ENCODE measurements around the gene ABCA4. TPM values are rescaled to one million over a fixed set of nuclear protein-coding genes. Genes with fewer than 3 reads are reported as not detected.

ABCA4 gene
- total RNA-seq, 1 donor from 2014 or later: 51.7 TPM

DNA sequence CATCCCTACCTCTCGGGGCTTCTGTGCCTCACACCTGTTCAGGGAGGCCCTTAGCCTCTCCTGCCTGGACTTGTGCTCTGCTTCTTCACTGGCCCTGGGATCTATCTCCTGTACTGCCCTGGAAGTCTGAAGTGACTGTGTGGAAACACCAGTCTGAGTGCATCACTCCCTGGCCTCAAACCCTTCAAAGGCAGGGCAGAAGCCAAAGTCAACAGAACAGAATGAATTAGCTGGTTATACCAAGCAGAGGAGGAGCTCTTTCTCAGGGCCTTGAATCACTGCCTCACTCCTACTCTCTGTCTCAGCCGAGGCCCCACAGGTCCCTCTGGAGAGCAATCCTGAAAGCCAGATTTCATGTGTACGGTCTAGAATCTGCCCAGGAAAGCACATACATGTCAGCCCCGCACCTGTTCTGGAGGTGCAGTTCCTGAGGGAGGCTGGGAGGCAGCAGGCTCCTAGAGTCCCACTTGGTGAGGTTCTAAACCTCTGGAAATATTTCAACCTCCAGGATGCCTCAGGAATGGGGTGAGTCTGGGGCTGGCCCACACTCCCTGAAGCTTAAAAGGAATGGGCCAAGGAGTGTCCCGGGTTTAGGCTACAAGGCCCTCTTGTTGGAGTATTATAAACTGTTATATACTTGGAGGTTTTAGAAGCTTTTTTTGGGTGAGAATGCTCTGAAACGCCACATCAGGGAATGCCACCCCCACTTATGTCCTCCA lies 98.3 kb downstream of the ABCA4 start:
- TF ChIP-seq, protein P1, sequence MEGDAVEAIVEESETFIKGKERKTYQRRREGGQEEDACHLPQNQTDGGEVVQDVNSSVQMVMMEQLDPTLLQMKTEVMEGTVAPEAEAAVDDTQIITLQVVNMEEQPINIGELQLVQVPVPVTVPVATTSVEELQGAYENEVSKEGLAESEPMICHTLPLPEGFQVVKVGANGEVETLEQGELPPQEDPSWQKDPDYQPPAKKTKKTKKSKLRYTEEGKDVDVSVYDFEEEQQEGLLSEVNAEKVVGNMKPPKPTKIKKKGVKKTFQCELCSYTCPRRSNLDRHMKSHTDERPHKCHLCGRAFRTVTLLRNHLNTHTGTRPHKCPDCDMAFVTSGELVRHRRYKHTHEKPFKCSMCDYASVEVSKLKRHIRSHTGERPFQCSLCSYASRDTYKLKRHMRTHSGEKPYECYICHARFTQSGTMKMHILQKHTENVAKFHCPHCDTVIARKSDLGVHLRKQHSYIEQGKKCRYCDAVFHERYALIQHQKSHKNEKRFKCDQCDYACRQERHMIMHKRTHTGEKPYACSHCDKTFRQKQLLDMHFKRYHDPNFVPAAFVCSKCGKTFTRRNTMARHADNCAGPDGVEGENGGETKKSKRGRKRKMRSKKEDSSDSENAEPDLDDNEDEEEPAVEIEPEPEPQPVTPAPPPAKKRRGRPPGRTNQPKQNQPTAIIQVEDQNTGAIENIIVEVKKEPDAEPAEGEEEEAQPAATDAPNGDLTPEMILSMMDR (IDR thresholded peaks at IDR 0.05; ENCODE audit: unreplicated experiment): no peak
- Mint-ChIP-seq H3K9me3 (ENCODE audit: unreplicated experiment) (no peaks in the 10 kb centered on the region), H3K27me3 (ENCODE audit: unreplicated experiment) (peaks cover 5% of the 10 kb centered on the region), H3K4me1 (ENCODE audit: unreplicated experiment) (peaks cover 41% of the 10 kb centered on the region), H3K4me3 (ENCODE audit: unreplicated experiment) (peak overlapping the region; percentile 52), H3K36me3 (ENCODE audit: low read depth, unreplicated experiment) (peaks cover 26% of the 10 kb centered on the region), H3K27ac (ENCODE audit: unreplicated experiment) (peak overlapping the region; percentile 74)
- no peak for DNase-seq (ENCODE audit: low spot score)

DNA sequence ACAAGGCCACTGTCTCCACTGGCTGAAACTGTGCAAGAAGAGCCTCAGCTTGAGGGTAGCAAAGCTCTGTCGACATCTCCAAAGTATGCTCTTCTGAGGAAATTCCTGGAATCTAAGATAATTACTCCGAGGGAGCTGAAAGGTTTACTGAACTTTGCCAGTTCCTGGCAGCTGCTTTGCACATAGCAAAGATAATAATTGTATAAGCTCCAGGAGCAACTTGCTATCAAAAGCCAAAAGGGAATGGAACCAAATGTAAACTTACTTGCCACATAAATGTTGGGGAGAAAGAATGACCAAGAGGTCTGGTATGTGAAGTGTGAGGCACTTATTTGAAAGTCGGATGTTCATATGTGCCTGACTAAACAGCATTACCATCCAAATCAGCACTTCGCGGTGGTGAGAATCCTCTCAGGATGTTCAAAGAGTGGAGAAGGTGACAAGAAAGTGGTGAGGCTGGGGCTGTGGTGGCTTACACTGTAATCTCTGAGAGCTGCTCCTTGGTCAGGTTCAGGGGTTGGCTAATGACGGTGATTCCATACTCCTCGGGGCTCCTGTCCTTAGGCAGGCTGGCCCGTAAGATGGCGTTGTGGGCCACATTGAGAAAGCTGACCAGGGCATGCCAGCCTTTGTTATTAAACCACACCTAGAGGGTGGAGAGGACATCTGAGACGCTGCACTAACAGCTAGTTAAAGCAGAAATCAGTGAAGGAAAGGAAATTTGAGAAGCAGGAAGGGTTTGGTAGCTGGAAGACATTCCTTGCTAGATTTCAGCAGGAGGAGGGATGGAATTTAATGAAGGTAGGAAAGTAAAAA lies 100.0 kb downstream of the ABCA4 start:
- peaks cover 37% of the 10 kb centered on the region for H3K4me1 Mint-ChIP-seq (ENCODE audit: unreplicated experiment)
- TF ChIP-seq, protein P1 (IDR thresholded peaks at IDR 0.05; ENCODE audit: unreplicated experiment): no peak
- H3K27me3 Mint-ChIP-seq (ENCODE audit: unreplicated experiment): peaks cover 5% of the 10 kb centered on the region
- DNase-seq (ENCODE audit: low spot score): no peak
- peak overlapping the region; percentile 34 for H3K27ac Mint-ChIP-seq (ENCODE audit: unreplicated experiment)
- peaks cover 31% of the 10 kb centered on the region for H3K36me3 Mint-ChIP-seq (ENCODE audit: low read depth, unreplicated experiment)
- no peak overlapping the region for H3K4me3 Mint-ChIP-seq (ENCODE audit: unreplicated experiment)
- no peaks in the 10 kb centered on the region for H3K9me3 Mint-ChIP-seq (ENCODE audit: unreplicated experiment)

DNA sequence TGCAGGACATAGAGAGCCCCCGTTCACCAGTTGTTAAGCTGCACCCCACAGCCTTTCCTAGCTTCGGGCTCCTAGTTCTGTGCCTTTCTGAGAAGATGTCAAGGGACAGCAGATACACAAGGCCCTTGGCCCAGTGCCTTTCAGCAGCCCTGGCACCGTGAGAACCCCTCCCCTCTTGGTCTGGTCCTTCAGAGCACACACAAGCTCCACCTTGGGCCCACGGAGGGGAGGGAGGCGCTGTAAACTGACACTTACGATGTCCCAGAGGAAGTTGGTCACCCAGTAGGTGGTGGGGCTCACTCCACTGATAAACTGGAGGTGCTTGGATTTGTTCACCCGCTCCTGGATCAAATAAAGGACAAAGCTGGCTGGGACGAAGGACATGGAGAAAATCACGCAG lies 101.6 kb downstream of the ABCA4 start:
- Mint-ChIP-seq H3K9me3 (ENCODE audit: unreplicated experiment) (no peaks in the 10 kb centered on the region), H3K4me3 (ENCODE audit: unreplicated experiment) (peak overlapping the region; percentile 67), H3K36me3 (ENCODE audit: low read depth, unreplicated experiment) (peaks cover 39% of the 10 kb centered on the region), H3K4me1 (ENCODE audit: unreplicated experiment) (peaks cover 26% of the 10 kb centered on the region), H3K27me3 (ENCODE audit: unreplicated experiment) (peaks cover 3% of the 10 kb centered on the region), H3K27ac (ENCODE audit: unreplicated experiment) (no peak overlapping the region)
- no peak for DNase-seq (ENCODE audit: low spot score)
- TF ChIP-seq, protein P1 (IDR thresholded peaks at IDR 0.05; ENCODE audit: unreplicated experiment): no peak

DNA sequence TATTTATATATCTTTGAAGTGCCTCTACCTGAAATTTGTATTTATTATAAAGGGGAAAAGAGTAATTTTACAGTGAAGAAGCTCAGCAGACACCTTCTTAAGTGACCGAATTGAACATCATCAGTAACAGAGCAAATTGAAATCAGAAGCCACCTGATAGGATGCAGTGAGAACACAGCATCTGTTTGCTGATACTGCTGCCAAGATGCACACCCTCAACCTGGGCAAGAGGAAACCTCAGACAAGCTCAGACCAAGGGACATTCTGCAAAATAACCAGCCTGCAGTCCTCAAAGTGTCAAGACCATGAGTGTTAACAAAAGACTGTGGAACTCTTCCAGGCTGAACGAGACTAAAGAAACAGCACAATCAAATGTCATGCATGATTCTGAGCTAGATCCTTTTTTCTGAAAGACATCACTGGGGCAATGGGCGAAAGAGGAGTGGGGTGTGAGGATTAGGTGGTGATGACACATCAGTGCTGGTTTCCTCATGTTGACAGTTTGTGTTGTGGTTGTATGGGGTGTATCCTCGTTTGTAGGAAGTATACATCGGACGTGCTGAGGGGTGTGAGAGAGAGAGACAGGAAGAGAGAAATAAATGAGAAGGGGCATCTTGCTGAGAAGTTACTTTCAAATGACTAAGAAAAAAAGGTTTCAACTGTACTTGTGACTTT lies 103.7 kb downstream of the ABCA4 start:
- H3K9me3 Mint-ChIP-seq (ENCODE audit: unreplicated experiment): no peaks in the 10 kb centered on the region
- DNase-seq (ENCODE audit: low spot score): no peak
- no peak overlapping the region for H3K27ac Mint-ChIP-seq (ENCODE audit: unreplicated experiment)
- H3K36me3 Mint-ChIP-seq (ENCODE audit: low read depth, unreplicated experiment): peaks cover 41% of the 10 kb centered on the region
- no peak overlapping the region for H3K4me3 Mint-ChIP-seq (ENCODE audit: unreplicated experiment)
- TF ChIP-seq, protein P1 (IDR thresholded peaks at IDR 0.05; ENCODE audit: unreplicated experiment): no peak
- H3K27me3 Mint-ChIP-seq (ENCODE audit: unreplicated experiment): peaks cover 4% of the 10 kb centered on the region
- peaks cover 36% of the 10 kb centered on the region for H3K4me1 Mint-ChIP-seq (ENCODE audit: unreplicated experiment)

Data from endothelial cell (in vitro differentiated cells).